ENCODE results near the gene C15orf39.

C15orf39 gene

DNA sequence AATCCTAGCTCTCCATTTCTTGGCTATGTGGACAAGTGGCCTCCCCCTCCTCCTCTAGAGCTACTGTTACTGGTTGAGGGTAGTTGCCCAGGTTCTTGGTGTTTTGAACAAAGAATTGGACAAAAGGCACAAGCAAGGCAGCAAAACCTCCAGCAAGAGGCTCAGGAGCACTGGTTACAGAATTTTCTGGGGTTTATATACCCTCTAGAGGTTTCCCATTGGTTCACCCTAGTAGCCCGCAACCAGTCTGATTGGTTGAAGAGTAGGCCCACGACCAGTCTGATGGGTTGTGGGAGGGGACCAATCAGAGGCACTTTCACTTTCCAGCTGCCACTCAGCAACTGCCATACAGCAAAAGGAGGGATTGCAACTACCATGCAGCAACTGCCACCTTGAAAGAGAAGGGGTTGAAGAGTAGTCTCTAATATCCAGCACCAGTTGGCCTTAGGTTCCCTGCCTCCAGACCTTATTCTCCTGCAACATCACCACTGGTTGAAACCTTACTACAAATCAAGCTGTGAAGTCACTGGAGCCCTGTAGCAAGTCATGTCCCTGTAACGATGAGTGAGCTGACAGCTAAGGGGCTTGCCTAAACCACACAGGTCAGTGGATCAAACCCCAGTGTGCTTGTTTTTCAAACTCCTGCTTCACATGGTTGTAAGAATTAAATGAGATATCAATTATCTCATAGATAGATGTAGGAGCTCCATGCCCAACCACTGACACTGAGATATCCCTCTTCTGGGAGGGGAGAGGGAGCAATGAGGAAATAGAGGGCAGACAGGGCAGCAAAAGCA, 2.9 kb upstream of the C15orf39 start:
- no peak for FAIRE-seq

DNA sequence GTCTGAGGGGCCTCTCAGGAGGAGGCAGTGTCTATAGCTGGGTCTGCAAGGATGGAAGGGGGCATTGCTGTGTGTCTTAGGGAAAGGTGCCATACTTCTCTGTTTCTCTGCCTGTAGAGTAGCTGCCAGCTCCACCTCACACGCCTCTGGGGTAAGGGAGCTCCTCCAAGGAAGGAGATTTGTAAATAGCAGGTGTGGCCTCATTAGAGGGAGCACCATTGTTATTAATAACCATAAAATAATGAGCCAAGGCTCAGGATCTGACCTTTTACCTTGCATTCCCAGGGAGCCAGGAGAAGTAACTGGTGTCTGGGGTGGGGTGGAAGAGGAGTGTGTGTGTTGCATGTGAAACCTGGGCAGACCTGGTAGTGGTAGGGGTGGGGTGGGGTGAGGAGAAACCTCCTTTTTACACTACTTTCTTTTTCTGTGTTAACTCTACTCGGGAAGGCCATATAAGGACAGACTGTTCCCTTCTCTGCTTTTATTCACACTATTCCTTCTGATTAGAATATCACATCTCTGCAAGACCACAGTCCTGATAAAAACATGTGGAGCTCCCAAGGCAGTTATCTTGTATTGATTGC, 2.2 kb upstream of the C15orf39 start:
- FAIRE-seq: no peak

DNA sequence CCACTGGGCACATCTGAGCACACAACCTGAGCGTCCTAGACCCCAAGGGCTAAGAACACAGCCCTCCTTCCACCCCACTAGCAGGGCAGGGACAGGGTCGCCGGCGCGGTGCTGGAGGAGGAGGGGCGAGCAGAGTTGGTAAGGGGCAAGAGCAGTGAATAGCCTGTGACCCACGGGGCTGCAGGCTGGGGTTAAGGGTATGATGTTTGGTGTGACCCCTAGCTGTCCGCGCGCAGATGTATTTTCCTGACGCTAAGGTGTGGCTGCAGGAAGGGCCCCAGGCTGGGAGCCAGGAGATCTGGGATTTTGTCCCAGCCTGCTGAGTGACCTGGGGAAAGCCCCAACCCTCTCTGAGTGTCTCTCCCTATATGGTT, 1.3 kb upstream of the C15orf39 start:
- FAIRE-seq: no peak

DNA sequence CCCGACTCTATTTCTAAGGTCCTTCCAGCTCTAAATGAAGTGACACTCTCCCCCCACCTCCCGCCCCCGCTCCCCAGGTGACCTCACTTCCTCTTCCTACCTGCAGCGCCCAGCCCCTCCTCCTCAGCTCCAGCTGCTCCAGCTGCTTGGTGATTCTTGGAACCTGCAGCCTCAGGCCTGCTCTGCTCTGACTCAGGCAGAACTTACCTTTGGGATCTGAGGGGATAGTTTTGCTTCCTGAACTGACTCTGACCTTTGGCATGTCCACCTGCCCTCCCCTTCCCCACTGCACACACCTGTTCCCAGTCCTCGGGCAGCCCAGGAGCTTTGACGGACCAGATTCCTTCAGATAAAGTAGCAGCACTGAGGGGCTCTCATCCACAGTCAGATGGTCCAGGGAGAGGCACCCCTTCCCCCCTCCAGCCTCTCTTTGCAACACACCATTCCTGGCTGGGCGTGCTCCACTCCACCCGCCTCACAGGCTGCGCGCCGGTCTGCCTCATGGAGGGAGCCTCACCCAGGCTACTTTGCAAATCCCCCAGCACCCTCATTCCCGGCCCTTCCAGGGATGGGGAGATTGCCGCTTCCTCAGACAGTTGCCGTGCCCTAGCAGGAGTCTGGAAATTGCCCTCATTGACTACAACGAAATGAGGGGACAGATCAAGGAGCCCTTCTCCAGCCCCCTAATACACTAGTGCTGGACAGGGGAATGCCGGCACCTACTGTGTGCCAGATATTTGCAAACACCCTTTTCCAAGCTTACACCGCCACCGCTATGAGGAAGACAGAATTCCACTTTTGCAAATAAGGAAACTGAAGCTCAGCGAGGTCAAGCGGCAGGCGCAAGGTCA, 692 bp upstream of the C15orf39 start:
- no peak for FAIRE-seq

DNA sequence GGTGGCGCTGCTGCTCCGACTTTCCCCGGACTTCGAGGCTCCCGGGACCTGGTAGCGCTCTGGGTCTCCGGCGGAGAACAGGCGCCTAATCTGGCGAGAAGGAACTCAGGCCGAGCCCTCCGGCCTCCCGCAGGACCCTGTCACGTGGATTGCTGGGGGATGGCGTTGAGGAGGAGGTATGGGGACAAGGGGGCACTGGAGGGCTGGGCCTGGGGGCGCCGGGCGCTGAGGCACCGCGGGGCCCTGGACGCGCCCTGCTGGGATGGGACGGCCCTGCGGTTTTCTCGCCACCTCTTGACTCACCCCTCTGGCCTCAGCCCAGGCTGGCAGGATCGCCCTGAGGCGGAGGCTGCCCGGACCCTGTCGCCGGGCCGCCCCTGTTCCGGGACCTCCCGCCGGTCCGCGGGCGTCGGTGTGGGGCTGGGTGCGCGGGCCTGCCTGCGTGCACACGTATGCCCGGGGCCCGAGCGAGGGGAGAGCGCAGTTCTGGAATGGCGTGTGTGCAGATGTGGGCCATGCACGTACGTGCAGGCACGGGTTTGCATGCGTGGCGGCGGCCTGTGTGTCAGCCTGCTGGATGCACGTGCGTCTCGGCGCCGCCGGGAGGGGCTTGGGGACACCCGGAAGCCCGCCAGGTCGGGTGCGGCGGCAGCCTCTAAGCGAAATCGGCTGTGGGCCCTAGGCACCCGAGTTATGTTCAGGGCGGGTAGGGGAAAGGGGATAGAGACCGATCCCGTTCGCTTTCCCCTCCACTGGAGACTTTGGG, 752 bp downstream of the C15orf39 start:
- FAIRE-seq: no peak

DNA sequence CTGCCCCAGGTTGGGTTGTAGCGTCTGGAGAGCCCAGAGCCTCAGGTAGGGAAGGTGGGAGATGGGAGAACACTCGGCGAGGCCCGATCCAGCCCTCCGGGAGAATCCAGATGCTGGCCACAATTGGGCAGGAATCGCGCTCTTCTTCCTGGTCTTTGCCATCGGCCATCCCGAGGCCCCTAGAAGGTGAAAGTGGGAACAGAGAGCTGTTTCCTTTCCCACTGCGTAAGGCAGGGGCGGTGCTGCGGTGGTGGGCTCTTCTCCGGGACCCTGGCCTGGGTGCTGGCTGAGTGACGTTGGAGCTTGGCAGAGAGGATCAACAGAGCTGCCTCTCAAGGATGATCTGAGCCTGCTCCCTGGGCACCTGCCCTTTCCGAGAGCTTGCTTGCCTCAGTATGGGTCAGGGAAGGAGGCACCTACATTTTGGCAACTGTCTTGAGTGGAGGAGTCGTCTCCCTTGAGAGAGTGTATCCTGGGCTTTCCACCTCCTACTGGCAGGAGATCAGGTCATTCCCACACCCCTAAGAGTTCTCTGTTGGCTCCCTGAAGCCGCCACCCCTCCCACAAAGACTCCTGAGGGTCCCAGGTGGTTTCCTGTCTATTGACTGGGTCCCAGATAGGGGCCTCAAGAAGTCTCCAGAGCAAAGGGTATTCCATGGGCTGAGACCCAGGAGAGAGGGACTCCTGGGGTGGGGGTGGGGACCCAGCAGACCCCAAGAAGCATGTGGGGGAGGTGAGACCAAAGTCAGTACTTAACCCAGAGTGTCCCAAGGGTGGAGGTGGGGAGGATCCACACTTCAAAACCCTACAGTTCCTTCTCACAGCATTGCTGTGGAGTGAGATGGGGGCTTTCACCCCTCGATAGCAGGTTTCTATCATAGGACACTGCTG, 1.6 kb downstream of the C15orf39 start:
- no peak for FAIRE-seq

DNA sequence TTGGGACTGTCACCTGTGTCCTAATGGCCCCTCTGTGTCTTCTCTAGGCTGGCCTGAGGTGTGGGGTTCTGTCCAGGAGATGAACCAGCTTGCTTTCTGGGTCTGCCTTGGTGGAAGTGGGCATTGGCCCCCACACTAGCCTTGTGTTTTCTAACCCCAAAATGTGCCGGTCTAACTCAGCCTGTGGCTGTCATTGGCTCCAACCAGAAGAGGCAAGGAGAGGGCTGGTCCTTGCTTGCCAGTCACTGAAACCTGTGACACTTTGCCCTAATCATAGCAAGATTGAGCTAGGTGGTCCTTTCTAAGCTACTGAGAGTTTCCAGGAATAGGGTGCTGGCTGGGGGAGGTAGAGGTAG, 2.2 kb downstream of the C15orf39 start:
- FAIRE-seq: no peak

DNA sequence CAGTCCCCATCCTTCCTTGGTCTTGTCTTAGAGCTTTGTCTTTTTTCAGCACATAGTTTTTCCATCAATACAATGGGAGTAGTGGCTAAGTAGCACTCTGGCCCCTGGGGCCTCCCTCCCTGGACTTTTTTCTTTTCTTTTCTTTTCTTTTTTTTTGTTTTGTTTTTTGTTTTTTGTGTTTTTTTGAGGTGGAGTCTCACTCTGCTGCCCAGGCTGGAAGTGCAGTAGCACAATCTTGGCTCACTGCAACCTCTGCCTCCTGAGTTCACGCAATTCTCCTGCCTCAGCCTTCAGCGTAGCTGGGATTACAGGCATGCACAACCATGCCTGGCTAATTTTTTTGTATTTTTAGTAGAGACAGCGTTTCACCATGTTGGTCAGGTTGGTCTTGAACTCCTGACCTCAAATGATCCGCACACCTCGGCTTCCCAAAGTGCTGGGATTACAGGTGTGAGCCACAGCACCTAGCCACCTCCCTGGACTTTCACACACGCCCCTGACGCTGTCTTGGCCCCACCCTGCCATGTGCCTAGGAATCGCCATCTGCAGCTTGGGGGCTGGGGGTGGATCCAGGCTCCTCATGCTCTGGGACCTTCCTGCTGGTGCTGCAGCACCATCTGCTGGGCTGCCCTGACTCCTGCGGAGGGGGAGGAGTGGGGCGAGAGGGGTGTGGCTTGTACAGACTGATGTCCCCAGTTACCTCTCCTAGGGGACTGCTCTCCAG, 2.8 kb downstream of the C15orf39 start:
- no peak for FAIRE-seq

DNA sequence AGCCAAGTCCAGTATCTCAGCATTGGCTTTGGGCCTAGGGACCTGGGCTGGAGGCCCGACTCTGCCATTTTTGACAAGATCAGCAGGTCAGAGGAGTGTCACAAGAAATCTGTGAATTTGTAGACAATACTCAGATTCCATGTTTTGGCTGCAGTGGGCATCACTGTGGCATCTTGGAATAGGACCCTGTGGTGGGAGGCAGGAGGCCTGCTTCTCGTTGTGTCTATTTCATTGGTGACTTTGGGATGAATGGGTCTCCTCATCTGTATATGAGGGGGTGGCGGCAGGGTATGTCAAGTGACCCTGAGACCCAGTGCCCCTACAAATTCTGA, 3.3 kb downstream of the C15orf39 start:
- FAIRE-seq: no peak

DNA sequence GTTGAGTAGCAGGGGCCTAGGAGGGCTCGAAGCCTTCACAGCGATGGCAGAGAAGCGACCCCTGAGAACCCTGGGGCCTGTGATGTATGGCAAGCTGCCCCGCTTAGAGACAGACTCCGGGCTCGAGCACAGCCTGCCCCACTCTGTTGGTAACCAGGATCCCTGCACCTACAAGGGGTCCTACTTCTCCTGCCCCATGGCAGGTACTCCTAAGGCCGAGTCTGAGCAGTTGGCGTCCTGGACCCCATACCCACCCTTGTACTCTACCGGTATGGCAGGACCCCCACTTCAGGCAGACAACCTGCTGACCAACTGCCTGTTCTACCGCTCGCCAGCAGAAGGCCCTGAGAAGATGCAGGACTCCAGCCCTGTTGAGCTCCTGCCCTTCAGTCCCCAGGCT, 4.3 kb downstream of the C15orf39 start:
- no peak for FAIRE-seq

DNA sequence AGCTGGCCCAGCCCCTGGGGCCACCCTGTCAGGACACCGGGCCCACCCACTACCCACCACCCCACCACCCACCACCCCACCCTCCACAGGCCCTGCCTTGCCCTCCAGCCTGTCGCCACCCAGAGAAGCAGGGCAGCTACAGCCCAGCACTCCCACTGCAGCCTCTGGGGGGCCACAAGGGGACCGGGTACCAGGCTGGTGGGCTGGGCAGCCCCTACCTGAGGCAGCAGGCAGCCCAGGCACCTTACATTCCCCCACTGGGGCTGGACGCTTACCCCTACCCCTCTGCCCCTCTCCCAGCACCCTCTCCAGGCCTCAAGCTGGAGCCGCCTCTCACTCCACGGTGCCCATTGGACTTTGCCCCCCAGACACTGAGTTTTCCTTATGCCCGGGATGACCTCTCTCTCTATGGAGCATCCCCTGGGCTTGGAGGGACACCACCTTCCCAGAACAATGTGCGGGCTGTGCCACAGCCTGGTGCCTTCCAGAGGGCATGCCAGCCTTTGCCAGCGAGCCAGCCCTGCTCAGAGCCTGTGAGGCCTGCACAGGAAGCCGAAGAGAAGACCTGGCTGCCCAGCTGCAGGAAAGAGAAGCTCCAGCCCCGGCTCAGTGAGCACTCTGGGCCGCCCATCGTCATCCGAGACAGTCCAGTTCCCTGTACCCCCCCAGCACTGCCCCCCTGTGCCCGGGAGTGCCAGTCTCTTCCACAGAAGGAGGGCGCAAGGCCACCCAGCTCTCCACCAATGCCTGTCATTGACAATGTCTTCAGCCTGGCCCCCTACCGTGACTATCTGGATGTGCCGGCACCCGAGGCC, 5.3 kb downstream of the C15orf39 start:
- no peak for FAIRE-seq

DNA sequence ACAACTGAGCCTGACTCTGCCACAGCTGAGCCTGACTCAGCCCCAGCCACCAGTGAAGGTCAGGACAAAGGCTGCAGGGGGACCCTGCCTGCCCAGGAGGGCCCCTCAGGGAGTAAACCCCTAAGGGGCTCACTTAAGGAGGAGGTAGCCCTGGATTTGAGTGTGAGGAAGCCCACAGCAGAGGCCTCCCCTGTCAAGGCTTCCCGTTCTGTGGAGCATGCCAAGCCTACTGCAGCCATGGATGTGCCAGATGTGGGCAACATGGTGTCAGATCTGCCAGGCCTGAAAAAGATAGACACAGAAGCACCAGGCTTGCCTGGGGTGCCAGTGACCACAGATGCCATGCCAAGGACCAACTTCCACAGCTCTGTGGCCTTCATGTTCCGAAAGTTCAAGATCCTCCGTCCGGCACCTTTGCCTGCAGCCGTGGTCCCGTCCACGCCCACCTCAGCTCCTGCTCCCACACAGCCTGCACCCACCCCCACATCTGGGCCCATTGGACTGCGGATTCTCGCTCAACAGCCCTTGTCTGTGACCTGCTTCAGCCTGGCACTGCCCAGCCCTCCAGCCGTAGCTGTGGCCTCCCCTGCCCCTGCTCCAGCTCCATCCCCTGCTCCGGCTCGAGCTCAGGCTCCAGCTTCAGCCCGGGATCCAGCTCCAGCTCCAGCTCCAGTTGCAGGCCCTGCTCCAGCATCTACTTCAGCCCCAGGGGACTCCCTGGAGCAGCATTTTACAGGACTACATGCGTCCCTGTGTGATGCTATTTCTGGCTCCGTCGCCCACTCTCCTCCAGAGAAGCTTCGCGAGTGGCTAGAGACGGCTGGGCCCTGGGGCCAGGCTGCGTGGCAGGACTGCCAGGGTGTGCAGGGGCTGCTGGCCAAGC, 6.2 kb downstream of the C15orf39 start:
- no peak for FAIRE-seq

DNA sequence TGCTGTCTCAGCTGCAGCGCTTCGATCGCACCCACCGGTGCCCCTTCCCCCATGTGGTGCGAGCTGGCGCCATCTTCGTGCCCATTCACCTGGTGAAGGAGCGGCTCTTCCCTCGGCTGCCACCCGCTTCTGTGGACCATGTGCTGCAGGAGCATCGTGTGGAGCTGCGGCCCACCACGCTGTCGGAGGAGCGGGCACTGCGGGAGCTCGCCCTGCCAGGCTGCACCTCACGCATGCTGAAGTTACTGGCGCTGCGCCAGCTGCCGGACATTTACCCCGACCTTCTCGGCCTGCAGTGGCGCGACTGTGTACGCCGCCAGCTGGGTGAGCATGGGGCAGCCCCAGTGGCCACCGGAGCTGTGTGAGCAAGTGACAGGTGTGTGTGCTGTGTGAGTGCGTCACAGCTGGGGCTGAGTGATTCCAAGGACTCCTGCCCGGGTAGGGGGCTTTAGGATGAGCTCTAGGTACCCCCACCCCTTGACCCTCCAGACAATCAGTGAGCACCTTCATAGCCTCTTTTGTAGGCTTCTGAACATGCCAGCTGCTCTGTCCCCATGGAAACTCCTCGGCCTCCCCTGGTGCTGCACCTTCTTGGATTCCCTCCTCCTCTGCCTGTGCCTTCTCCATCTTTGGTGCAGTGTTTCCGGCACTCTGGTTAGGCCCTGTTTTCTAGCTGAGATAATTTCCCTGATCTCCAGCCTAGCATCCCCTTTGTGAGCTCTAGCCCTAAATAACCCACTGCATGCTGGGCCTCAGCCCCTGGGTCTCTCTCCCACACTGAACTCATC, 7.0 kb downstream of the C15orf39 start:
- FAIRE-seq: no peak

DNA sequence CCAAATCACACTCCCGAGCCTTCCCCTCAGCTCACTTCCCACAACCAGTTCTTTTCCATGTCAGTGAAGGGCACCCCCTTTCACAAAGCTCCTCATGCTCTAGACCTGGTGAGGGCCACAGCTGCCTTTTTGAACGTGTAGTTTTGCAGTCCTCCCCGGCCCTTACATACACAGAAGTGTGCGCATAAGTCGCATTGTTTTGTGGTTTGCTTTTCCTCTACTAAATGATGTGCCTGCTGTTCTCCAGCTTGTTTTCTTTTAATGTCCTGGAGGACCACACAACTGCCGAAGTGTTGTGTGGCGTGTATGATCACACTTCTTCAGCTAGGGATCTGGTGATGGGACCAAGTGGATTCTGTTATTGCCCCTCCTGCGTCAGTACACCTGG, 7.6 kb downstream of the C15orf39 start:
- FAIRE-seq: no peak

DNA sequence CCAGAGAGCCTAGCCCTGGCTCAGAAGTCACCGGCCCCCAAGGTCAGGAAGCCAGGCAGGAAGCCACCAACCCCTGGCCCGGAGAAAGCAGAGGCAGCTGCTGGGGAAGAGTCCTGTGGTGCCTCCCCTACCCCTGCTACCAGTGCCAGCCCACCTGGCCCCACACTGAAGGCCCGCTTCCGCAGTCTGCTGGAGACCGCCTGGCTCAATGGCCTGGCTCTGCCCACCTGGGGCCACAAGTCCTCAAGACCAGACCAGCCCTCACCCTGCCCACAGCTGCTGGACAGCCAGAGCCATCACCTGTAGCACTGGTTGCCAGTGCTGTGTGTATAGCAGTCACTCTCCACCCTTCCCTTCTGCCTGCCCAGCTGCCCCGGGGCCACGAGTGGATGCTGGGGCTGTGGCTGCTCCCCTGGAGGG, 9.1 kb downstream of the C15orf39 start:
- FAIRE-seq: no peak

DNA sequence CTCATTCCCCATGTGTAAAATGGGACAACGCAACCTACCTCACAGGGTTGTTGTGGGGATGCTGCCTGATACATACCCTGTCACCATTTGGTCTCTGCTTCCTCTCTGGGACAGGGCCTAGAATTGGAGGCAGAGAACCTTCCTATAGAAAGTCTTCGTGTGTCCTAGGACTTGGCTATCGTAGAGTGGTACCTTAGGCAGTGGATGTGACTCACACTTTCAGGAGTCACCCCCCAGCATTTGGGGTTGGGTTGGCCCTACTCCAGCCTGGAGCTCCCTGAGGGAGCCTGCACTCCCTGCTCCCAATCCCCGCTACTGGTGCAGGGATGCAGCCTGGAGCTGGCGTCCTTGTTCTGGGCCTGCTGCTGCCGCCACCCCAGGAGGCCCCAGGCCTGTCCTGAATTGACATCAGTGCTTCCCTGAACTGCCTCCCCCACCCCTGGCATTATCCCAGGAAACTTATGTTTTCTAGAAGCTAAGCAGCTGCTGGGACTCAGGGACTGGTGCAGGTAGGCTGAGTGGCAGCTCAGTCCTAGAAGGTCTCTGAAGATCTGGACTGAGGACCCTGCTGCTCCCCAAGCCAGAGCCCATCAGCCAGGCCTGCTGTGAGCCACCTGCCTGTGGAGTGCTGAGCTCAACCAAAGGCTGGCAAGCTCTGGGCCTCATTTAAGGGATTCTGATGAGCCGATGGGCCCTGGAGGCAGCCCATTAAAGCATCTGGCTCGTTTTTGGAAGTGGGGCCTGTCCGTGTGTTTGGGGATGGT, 9.9 kb downstream of the C15orf39 start:
- FAIRE-seq: no peak

DNA sequence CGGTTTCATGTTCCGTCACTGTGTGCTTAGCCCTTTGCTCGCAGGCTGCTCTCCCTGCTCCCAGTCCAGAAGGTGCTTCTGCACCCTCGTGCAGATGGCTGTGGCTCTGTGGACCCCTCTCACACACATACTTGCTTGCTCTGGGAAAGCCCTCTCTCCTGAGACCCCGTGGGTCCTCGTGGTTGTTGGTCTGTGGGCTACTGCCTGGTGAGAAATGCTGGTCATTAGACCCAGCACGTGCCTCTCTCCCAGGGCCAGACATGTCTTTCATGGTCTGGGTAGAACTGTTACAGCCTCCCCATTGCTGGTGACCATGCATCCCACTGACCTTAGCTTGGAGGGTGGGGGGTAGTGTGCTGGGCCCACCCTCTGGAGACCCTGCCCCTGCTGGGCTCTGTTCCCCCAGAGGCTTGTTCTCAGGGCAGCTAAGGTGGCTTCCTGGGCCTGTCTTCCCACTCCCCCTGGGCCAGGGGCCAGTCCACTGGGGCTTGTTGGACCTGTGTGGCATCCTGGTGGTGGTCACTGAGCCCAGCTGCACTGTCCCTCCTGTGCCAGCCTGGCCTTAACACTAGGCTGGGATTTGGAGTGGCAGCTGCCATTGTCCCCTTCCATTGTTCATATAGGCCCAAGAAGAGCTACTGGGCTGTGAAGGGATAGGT, 10.6 kb downstream of the C15orf39 start:
- no peak for FAIRE-seq

All from colon (tissue), 2 donors.